ENCODE data around the gene LYSMD4. TPM values are rescaled to one million over a fixed set of nuclear protein-coding genes. Genes with fewer than 3 reads are reported as not detected.
A peak's percentile ranks its signal among the peaks of the same experiment; 100 is the strongest.

Gene LYSMD4
- total and polyA plus RNA-seq, 2 of the 13 experiments (the other 11 are each of a cell fraction or from before 2014, with no cell fraction given): 7.4 to 8.5 TPM

- TF ChIP-seq ZNF451 (CRISPR knock-in tag; IDR thresholded peaks at IDR 0.05): no peak
- no peak for TF ChIP-seq MLX (CRISPR knock-in tag; IDR thresholded peaks at IDR 0.05)
- no peak for TF ChIP-seq DR1 (CRISPR knock-in tag; IDR thresholded peaks at IDR 0.05)
- no peak for TF ChIP-seq ARNT2 (CRISPR knock-in tag; IDR thresholded peaks at IDR 0.05; ENCODE audit: low read depth)
- TF ChIP-seq RFX3 (CRISPR knock-in tag; IDR thresholded peaks at IDR 0.05): no peak
- no peak for TF ChIP-seq ZNF446 (CRISPR knock-in tag; IDR thresholded peaks at IDR 0.05)
- no peak for TF ChIP-seq HNRNPL (IDR thresholded peaks at IDR 0.05; ENCODE audit: low read depth, low read length)
- TF ChIP-seq SKI (IDR thresholded peaks at IDR 0.05; ENCODE audit: partially characterized antibody): no peak
- no peak for TF ChIP-seq ZNF235 (CRISPR knock-in tag; IDR thresholded peaks at IDR 0.05; ENCODE audit: borderline replicate concordance)
- TF ChIP-seq ZNF691 (CRISPR knock-in tag; IDR thresholded peaks at IDR 0.05; ENCODE audit: borderline replicate concordance, low read depth): no peak
- no peak for TF ChIP-seq JUN (CRISPR knock-in tag; IDR thresholded peaks at IDR 0.05)
- TF ChIP-seq THAP8 (CRISPR knock-in tag; IDR thresholded peaks at IDR 0.05; ENCODE audit: borderline replicate concordance): peak; percentile 41
- TF ChIP-seq MYPOP (CRISPR knock-in tag; IDR thresholded peaks at IDR 0.05): no peak
- TF ChIP-seq IRX3 (CRISPR knock-in tag; IDR thresholded peaks at IDR 0.05; ENCODE audit: borderline replicate concordance, low read depth): no peak
- no peak for TF ChIP-seq ZNF24 (IDR thresholded peaks at IDR 0.05)
- TF ChIP-seq ZNF891 (CRISPR knock-in tag; IDR thresholded peaks at IDR 0.05): no peak
- no peak for TF ChIP-seq ZNF234 (CRISPR knock-in tag; conservative IDR thresholded peaks at IDR 0.05)
- no peak for TF ChIP-seq THAP9 (CRISPR knock-in tag; IDR thresholded peaks at IDR 0.05; ENCODE audit: borderline replicate concordance)
- TF ChIP-seq KDM2A (CRISPR knock-in tag; IDR thresholded peaks at IDR 0.05; ENCODE audit: borderline replicate concordance, low read depth): no peak
- 0 out of 2 replicates have a peak, but pooled peaks have one; percentile 70 for TF ChIP-seq EED (CRISPR knock-in tag; IDR thresholded peaks at IDR 0.05)
- TF ChIP-seq SMAD3 (CRISPR knock-in tag; IDR thresholded peaks at IDR 0.05): no peak
- no peak for TF ChIP-seq SMAD1 (CRISPR knock-in tag; IDR thresholded peaks at IDR 0.05; ENCODE audit: borderline replicate concordance, low read depth)
- no peak for TF ChIP-seq PITX1 (CRISPR knock-in tag; IDR thresholded peaks at IDR 0.05)
- peak; percentile 43; the same call in 1 of the 2 replicates for TF ChIP-seq ZNF225 (CRISPR knock-in tag; IDR thresholded peaks at IDR 0.05)
- no peak; the same call in 1 of the 2 replicates for TF ChIP-seq ZFP90 (CRISPR knock-in tag; IDR thresholded peaks at IDR 0.05; ENCODE audit: borderline replicate concordance)
- TF ChIP-seq ZFYVE20 (CRISPR knock-in tag; IDR thresholded peaks at IDR 0.05; ENCODE audit: borderline replicate concordance, low read depth): 0 out of 2 replicates have a peak, but pooled peaks have one; percentile 60
Observed at GRCh38 chr15:99732751-99733267, 428 bp downstream of the LYSMD4 start (continued).

Data from HepG2 (cell line).